ENCODE data around the gene CORO1C.

CORO1C gene

DNA sequence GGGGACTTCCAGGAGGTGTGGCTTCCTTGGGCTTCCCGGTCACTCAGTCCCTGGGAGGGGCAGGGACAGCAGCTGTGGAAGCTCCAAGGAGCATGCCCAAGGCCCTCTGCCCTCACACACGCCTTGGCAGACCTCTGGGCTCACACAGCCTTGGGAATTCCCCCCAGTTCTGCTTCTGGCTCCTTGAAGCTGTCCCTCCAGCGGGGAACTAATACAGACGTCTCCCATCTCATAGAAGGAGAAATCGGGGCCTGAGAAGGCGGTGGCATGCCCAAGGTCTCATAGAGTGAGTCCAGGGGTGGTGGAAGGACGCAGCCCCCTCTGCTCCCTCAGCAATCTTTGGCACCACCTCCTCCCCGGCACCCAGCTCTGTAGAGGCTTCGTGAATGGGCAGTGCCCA, 117.8 kb downstream of the CORO1C start:
- no peak for DNase-seq

GRCh38 chr12:108612788-108613282, 118.5 kb downstream of the CORO1C start:
- DNase-seq: no peak

GRCh38 chr12:108611884-108612415, 119.4 kb downstream of the CORO1C start:
- no peak for DNase-seq

DNA sequence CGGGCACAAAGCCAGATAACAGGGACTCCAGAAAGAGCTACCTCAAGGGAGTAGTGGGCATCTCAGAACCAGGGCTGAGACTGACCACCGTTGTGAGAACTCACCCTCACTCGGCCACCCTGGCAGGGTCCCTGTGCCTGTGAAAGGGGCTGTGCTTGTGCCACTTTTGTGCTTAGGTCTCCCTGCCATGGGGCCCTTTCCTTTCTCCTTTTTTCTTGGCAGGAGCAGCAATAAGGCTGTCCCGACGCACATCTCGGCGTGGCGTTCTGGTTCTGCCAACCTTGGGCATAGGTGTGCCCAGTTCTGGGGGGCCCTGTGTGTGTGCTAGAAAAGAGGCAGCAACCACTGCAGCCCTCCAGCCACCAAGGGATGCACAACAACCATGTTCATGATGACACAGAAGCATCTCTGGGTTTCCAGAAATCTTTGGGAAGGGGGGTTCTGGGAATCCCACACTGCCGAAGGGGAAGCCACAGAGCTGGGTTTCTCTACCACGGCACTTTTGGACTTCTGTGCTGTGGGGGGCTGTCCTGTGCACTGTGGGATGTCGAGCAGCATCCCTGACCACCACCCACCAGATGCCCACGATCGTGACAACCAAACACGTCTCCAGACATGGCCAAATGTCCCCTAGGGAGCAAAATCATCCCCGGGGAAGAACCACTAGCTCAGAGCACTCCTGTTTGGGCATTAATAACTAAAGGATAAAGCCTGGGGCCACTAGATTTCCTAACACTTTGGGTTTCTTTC, 120.3 kb downstream of the CORO1C start:
- DNase-seq: no peak

GRCh38 chr12:108610336-108610815, 120.9 kb downstream of the CORO1C start:
- no peak for DNase-seq

GRCh38 chr12:108609537-108610335, 121.6 kb downstream of the CORO1C start:
- no peak for DNase-seq

DNA sequence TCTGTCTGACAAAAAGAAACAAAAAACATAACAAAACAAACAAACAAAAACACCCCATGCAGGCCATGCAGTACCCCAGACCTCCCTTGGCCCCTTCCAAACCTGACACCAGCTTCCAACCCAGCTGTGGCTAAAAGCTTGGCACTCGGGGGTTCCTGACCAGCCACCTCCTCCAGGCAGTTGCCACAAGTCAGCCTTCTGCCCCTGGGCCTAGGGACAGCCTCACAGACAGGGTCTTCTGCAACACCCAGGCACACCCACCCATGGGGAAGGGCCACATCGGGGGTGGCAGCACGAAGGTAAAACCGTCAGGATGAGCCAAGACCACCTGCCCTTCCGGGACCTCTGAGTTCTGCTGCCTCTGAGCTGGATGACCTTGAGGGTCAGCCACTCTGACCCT, 122.7 kb downstream of the CORO1C start:
- no peak for DNase-seq

DNA sequence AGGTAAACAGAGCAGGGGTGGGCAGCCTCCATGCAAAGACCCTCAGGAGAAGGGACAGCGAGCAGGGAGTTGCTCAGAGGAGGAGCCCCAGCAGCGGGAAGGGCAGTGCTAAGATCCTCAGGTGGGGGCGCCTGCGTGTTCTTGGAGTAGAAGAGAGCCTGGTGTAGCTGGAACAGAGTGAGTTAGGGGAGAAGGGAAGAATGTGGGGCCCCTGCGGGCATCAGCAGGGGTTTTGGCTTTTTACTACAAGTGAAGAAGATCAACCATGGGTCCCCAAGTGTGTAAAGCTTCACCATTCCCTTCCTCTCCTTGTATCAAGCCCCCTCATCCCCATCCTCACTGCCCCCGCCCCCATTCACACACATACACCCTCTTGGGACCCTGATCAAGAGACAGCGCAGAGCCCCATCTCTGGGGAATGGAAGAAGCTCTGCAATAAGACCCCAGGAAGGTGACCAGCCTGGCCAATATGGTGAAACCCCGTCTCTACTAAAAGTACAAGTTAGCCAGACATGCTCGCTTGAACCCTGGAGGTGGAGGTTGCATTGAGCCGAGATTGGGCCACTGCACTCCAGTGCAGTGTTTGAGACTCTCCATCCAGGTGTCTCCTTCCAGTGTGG, 123.2 kb downstream of the CORO1C start:
- no peak for DNase-seq

DNA sequence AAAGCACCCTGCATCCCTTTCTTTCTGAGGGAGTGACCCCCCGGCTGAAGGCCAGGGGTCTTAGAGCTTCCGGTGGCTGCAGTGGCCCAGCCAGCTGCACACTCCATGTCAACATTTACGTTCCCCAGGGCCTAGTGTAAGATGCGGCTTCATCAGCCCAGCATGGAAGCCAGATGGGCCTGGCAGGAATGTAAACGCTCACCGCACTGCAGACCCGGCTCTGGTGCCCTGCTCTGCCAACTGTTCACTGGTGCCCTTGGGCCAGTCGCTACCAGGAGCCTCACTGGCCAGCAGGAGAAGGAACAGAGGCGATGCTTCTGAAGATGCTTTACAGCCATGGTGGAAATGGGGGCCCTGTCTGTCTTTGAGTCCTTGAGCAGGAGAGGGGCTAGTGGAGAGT, 124.8 kb downstream of the CORO1C start:
- DNase-seq: no peak

- DNase-seq: no peak
These were observed 125.5 kb downstream of the CORO1C start for GRCh38 chr12:108605690-108606406.

GRCh38 chr12:108605000-108605689, 126.2 kb downstream of the CORO1C start:
- no peak for DNase-seq

- no peak for DNase-seq
These were observed 126.9 kb downstream of the CORO1C start for GRCh38 chr12:108604208-108604941.

DNA sequence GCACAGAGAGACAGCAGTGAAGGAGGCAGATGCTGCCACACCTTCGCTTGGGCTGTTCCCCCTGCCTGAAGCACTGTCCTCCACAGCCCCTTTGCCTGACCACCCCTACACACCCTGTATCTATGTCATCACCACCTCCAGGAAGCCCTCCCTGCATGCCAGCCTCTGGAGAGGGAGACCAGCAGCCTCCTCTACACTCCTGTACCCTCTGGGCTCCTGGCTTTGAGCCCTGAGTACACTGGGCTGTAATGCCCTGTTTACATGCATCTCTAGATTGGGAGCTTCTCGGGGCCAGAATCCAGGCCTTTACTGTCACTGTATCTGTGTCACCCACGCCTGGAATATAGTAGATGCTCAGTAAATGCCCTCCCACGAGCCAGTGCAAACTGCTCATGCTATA, 127.6 kb downstream of the CORO1C start:
- no peak for DNase-seq

GRCh38 chr12:108602976-108603704, 128.2 kb downstream of the CORO1C start:
- DNase-seq: no peak

- no peak for DNase-seq
These were observed 129.1 kb downstream of the CORO1C start for GRCh38 chr12:108602209-108602705.

- no peak for DNase-seq
These were observed 130.7 kb downstream of the CORO1C start for GRCh38 chr12:108600702-108601007.

DNA sequence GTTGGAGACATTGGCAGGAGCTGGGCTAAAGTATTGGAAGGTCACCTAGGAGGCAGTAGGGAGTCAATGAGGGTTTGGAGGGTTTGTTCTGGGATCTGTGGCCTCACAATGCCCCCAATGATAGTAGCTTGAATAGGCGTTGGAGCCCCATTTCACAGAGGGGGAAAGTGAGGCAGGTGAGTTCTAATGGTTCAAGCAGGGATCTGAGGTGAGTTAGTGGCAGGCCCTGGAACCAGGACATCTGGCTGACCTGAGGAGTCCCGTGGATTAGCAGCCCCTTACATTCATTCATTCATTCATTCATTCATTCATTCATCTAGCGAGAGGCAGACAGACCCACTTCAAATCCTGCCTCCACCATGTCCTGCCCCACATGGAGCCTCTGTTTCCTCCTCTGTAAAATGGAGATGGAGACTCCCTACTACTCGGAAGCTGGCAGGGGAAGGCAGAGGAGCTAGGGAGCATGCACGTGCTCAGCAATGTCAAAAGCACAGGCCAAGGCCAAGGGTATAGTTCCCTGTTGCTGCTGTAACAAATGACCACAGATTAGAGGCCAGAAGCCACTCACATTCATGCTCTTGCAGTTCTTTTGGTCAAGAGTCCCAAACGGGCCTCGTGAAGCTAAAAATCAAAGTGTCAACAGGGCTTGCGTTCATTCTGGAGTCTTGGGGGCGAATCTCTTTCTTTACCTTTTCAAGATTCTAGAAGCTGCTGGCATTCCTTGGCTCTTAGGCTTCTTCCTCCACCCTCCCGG, 131.2 kb downstream of the CORO1C start:
- no peak for DNase-seq

DNA sequence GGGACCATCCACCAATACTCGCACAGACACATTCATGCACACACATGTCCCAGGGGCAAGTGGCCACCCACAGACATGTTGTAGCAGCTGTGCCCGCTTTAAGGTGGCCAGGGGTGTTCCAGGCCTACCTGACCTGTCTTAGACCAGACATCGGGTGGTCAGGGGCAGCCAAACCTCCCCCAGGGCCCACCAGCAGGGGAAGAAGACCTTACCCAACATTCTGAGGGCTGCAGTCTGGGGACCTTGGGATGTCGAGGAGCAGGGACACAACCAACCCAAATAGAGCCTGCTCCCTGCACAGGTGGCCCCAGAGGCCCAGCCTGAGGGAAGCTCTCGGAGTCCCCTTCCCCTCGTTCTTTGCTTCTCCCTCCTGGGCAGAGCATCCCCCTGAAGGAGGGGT, 131.8 kb downstream of the CORO1C start:
- DNase-seq: no peak

- no peak for DNase-seq
These were observed 132.6 kb downstream of the CORO1C start for GRCh38 chr12:108598553-108599250.
